Naive thymus-derived CD8-positive, alpha-beta T cell (primary cell): ENCODE results near the gene LASP1. TPM values are rescaled to one million over a fixed set of nuclear protein-coding genes. Genes with fewer than 3 reads are reported as not detected.
"Not testable (repeated sequence)": the region's sequence is repeated elsewhere in the genome, so short reads cannot be mapped to it uniquely, and the experiment has no call there.

Source experiments
- ATAC-seq, 2 donors: fragments of 150-1000 bp; cut with Tn5 transposase in 1 of 2; sonication (Bioruptor Pico), chemical (Tn5 transposase) in 1 of 2; 1 replicate in 1 of 2; 2 replicates in 1 of 2; pipeline ENCODE4 v1.10.0; 2021; ENCODE audit warnings: mild to moderate bottlenecking in 2 of 2, moderate library complexity in 2 of 2
- POLR2A ChIA-PET: fragments of 350-600 bp; sonication (Branson Sonifier 250); formaldehyde crosslinking; loops from one replicate; lab custom pipeline; 2021; ENCODE audit warnings: antibody characterized with exemption; lab: Charles Lee
- DNase-seq, 10 donors: peaks; one replicate each; pipeline versions ENCODE4 v3.0.0 to v3.0.0-alpha.2; 2020 to 2022
- H3K27ac Mint-ChIP-seq, 10 donors: one replicate each; pipeline ENCODE4 v1.8.0; 2020 to 2022; ENCODE audit warnings: mild to moderate bottlenecking in 10 of 10, mixed read lengths in 10 of 10, moderate library complexity in 4 of 10, inconsistent platforms in 1 of 10
- H3K27me3 Mint-ChIP-seq, 5 donors: one replicate each; pipeline ENCODE4 v1.8.0; 2021 to 2022; ENCODE audit warnings: mixed read lengths in 5 of 5
- H3K36me3 Mint-ChIP-seq, 3 donors: one replicate each; pipeline ENCODE4 v1.8.0; 2020 to 2022; ENCODE audit warnings: mixed read lengths in 3 of 3, mild to moderate bottlenecking in 2 of 3, inconsistent platforms in 1 of 3
- H3K4me1 Mint-ChIP-seq, 4 donors: one replicate each; pipeline ENCODE4 v1.8.0; 2021 to 2022; ENCODE audit warnings: mixed read lengths in 4 of 4
- H3K4me3 Mint-ChIP-seq, 10 donors: one replicate each; pipeline ENCODE4 v1.8.0; 2020 to 2022; ENCODE audit warnings: mild to moderate bottlenecking in 10 of 10, mixed read lengths in 10 of 10, moderate library complexity in 6 of 10, inconsistent platforms in 1 of 10
- H3K9me3 Mint-ChIP-seq, 9 donors: one replicate each; pipeline ENCODE4 v1.8.0; 2020 to 2022; ENCODE audit warnings: mixed read lengths in 9 of 9, mild to moderate bottlenecking in 3 of 9, inconsistent platforms in 1 of 9, moderate library complexity in 1 of 9
- polyA plus RNA-seq, 3 donors: library from polyadenylated mRNA; unstranded; fragments of 300-500 nt; fragmentation: Illumina TruSeq; gene quantifications; one replicate each; pipeline ENCODE4 v1.2.3, GENCODE V29; 2021
- total RNA-seq, 8 experiments: library from RNA in 2 of 8; stranded (reverse) in 2 of 8; gene quantifications; one replicate each; pipeline ENCODE4 v1.2.3 and lab custom pipeline; 2021 to 2026

Gene LASP1
- total and polyA plus RNA-seq, 5 experiments from 2014 or later, result 50.1 to 107 (median 53.1) TPM

GRCh38 chr17:38943607-38944006 is 73.7 kb downstream of the LASP1 start:
- Mint-ChIP-seq H3K27ac (no peak overlapping the region), H3K4me3 (no peak overlapping the region), H3K4me1 (no peaks in the 10 kb centered on the region), H3K27me3 (no peaks in the 10 kb centered on the region), H3K36me3 (no peaks in the 10 kb centered on the region), H3K9me3 (no peaks in the 10 kb centered on the region)
- ATAC-seq (no peak), DNase-seq (no peak)
- POLR2A ChIA-PET, result no interaction called here

DNA sequence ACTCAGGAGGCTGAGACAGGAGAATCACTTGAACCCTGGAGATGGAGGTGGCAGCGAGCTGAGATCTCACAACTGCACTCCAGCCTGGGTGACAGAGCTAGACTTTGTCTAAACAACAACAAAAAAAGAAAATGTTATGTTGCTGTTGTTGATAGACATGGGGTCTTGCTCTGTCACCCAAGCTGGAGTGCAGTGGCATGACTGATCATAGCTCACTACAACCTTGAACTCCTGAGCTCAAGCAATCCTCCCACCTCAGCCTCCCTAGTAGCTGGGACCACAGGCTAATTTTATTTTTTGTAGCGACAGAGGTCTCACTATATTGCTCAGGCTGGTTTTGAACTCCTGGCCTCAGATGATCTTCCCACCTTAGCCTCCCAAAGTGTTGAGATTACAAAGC is 77.3 kb downstream of the LASP1 start:
- H3K4me1 Mint-ChIP-seq, result no peaks in the 10 kb centered on the region
- H3K36me3 Mint-ChIP-seq, result no peaks in the 10 kb centered on the region
- DNase-seq (peak in 1 of 10 donors; percentile 12), ATAC-seq (peak in 1 of 2 donors; percentile 30)
- POLR2A ChIA-PET, result interaction anchor here (0.9 kb wide), 1 partner anchor 13 kb away, joined by 4 read pairs; no protein-coding TSS in a partner anchor
- H3K27ac Mint-ChIP-seq, result no peak overlapping the region
- no peaks in the 10 kb centered on the region for H3K27me3 Mint-ChIP-seq
- H3K4me3 Mint-ChIP-seq, result no peak overlapping the region
- no peaks in the 10 kb centered on the region for H3K9me3 Mint-ChIP-seq

- H3K36me3 Mint-ChIP-seq, ATAC-seq, H3K4me3 Mint-ChIP-seq, POLR2A ChIA-PET, H3K27me3 Mint-ChIP-seq, H3K9me3 Mint-ChIP-seq, DNase-seq, H3K27ac Mint-ChIP-seq: not testable (repeated sequence)
- H3K4me1 Mint-ChIP-seq, result peaks cover 0 to 14% (median 6%) of the 10 kb centered on the region in 4 donors
Observed at GRCh38 chr17:38953800-38954199, 83.9 kb downstream of the LASP1 start.

- Mint-ChIP-seq H3K27me3 (no peaks in the 10 kb centered on the region), H3K27ac (peak overlapping the region in 7 of 10 donors; percentile 17 to 76 (median 59)), H3K4me1 (peaks cover 1 to 37% (median 24%) of the 10 kb centered on the region in 4 donors), H3K4me3 (peak overlapping the region in 2 of 10 donors; percentile 12 to 34), H3K9me3 (no peaks in the 10 kb centered on the region), H3K36me3 (no peaks in the 10 kb centered on the region)
- no peak for ATAC-seq
- POLR2A ChIA-PET, result interaction anchor here (1.0 kb wide), 3 partner anchors 32 to 229 kb away, joined by 3 read pairs; no protein-coding TSS in a partner anchor
- DNase-seq, result no peak
Observed at GRCh38 chr17:38958326-38958725, 88.5 kb downstream of the LASP1 start.

DNA sequence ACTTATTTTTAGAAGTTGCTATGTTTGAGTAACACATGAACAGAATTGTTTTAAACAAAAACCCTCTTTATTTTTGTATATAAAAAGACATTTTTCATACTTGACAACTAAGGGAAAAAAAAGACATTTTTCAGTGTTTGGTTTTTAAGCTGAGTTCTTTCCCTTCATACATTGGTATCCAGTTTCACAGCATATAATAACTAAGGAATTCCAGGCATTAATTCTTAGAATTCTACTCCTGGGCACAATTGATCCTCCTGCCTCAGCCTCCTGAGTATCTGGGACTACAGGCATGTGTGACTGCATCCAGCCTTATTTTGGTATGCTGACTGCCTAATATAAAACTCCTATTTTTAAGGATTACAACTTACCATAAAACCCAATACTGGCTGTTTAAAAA is 88.9 kb downstream of the LASP1 start:
- no peak overlapping the region for H3K4me3 Mint-ChIP-seq
- H3K36me3 Mint-ChIP-seq, result no peaks in the 10 kb centered on the region
- ATAC-seq, result no peak
- H3K4me1 Mint-ChIP-seq, result peaks cover 1 to 37% (median 24%) of the 10 kb centered on the region in 4 donors
- H3K9me3 Mint-ChIP-seq, result no peaks in the 10 kb centered on the region
- peak overlapping the region in 7 of 10 donors; percentile 41 to 88 (median 78) for H3K27ac Mint-ChIP-seq
- H3K27me3 Mint-ChIP-seq, result no peaks in the 10 kb centered on the region
- POLR2A ChIA-PET, result interaction anchor here (1.0 kb wide), 3 partner anchors 33 to 230 kb away, joined by 3 read pairs; no protein-coding TSS in a partner anchor
- DNase-seq, result no peak

DNA sequence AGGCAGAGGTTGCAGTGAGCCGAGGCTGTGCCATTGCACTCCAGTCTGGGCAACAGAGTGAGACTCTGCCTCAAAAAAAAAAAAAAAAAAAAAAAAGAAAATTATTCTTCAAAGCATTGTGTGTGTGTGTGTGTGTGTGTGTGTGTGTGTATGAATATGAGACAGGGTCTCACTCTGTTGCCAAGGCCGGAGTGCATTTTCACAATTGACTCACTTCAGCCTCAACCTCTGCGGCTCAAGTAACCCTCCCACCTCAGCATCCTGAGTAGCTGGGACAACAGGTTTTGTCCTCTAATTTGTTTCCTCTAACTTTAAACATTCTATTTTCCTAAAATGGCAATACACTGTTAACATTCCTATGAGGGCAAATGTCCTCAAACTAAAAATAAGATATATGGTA is 89.7 kb downstream of the LASP1 start:
- Mint-ChIP-seq H3K27me3 (no peaks in the 10 kb centered on the region), H3K4me1 (peaks cover 1 to 37% (median 24%) of the 10 kb centered on the region in 4 donors)

DNA sequence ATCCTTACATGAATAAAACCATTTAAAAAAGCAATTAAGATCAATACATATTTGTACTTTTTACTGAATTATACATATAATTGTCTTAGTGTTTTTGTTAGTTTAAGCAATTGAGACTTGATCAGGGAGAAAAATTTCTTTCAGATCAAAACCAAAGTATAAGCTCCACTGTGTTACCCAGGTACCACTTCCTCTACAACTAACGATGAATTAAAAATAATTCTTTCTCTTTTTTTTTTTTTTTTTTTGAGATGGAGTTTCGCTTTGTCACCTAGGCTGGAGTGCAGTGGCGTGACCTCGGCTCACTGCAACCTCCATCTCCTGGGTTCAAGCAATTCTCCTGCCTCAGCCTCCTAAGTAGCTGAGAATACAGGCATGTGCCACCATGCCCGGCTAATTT is 90.5 kb downstream of the LASP1 start:
- Mint-ChIP-seq H3K36me3 (no peaks in the 10 kb centered on the region), H3K4me1 (peaks cover 1 to 37% (median 24%) of the 10 kb centered on the region in 4 donors), H3K27ac (peak overlapping the region in 9 of 10 donors; percentile 28 to 93 (median 82)), H3K27me3 (no peaks in the 10 kb centered on the region), H3K9me3 (no peaks in the 10 kb centered on the region), H3K4me3 (peak overlapping the region in 9 of 10 donors; percentile 6 to 62 (median 49))
- peak; percentile 82 to 86 for ATAC-seq
- POLR2A ChIA-PET, result interaction anchor here (0.6 to 1.2 kb wide), 16 partner anchors 10 to 613 kb away, joined by 3 to 7 read pairs (median 4); partner anchors contain the start of genes LASP1, RPL19 and RPL23
- DNase-seq, result peak in 3 of 10 donors; percentile 33 to 51 (median 39)

More for the DNA sequence above, 89.7 kb downstream of the LASP1 start:
- Mint-ChIP-seq H3K27ac (peak overlapping the region in 7 of 10 donors; percentile 15 to 88 (median 82)), H3K4me3 (no peak overlapping the region), H3K36me3 (no peaks in the 10 kb centered on the region), H3K9me3 (no peaks in the 10 kb centered on the region)
- no peak for DNase-seq
- POLR2A ChIA-PET, result interaction anchor here (0.7 to 1.1 kb wide), 4 partner anchors 37 to 91 kb away, joined by 3 to 5 read pairs (median 4); no protein-coding TSS in a partner anchor
- peak in 1 of 2 donors; percentile 22 for ATAC-seq

- peak overlapping the region in 6 of 10 donors; percentile 4 to 83 (median 64) for H3K27ac Mint-ChIP-seq
- H3K4me1 Mint-ChIP-seq, result peaks cover 1 to 37% (median 24%) of the 10 kb centered on the region in 4 donors
- ATAC-seq (peak in 1 of 2 donors; percentile 21), DNase-seq (no peak)
- no peaks in the 10 kb centered on the region for H3K9me3 Mint-ChIP-seq
- POLR2A ChIA-PET, result interaction anchor here (0.5 kb wide), 1 partner anchor 13 kb away, joined by 4 read pairs; no protein-coding TSS in a partner anchor
- H3K27me3 Mint-ChIP-seq, result no peaks in the 10 kb centered on the region
- no peaks in the 10 kb centered on the region for H3K36me3 Mint-ChIP-seq
- H3K4me3 Mint-ChIP-seq, result peak overlapping the region in 4 of 10 donors; percentile 6 to 49 (median 27)
Observed at GRCh38 chr17:38961413-38961812, 91.6 kb downstream of the LASP1 start.

DNA sequence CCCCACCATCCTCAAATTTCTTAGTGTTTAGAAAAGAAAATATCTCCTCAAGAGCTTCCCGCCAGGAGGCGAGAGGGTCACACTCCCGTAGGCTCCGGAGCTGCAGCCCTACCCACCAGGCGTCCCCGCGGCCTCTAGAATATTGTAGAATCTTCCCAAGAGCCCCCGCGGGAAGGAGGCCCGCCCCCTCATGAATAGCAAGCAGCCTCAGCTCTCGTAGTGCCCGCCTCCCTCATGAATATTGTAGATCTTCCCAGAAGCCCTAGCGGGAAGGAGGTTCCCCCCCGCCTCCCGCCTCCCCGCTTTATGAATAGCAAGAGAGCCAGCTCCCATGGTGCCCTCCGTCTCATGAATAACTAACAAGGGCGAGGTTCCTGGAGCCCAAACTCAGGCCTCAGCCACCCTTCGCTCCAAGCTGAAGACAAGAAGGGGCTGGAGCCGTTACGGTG is 97.5 kb downstream of the LASP1 start, which contains the start of gene FBXO47:
Gene FBXO47, minus strand, starts transcription at position 114 of the 449 bp plus-strand sequence. CDS start 4,378 bp downstream, outside the sequence.
- DNase-seq, result peak; percentile 53 to 94 (median 82)
- H3K27me3 Mint-ChIP-seq, result no peaks in the 10 kb centered on the region
- H3K4me1 Mint-ChIP-seq, result peaks cover 7 to 20% (median 12%) of the 10 kb centered on the region in 4 donors
- peak within 1 kb of the TSS; percentile 72 to 96 (median 90) for H3K27ac Mint-ChIP-seq
- POLR2A ChIA-PET, result interaction anchor here (0.7 to 3.2 kb wide), 8 partner anchors 42 to 277 kb away, joined by 3 to 22 read pairs (median 6); partner anchors contain the start of genes LASP1, LASP1NB, PLXDC1 and RPL19
- peak within 1 kb of the TSS; percentile 73 to 89 (median 84) for H3K4me3 Mint-ChIP-seq
- H3K36me3 Mint-ChIP-seq, result no peaks in the 10 kb centered on the region
- ATAC-seq, result peak; percentile 98 to 99
- H3K9me3 Mint-ChIP-seq, result no peaks in the 10 kb centered on the region

- no peak for DNase-seq
- Mint-ChIP-seq H3K27me3 (no peaks in the 10 kb centered on the region), H3K4me3 (no peak overlapping the region), H3K4me1 (peaks cover 7 to 20% (median 13%) of the 10 kb centered on the region in 4 donors), H3K36me3 (no peaks in the 10 kb centered on the region), H3K27ac (peak overlapping the region in 2 of 10 donors; percentile 3 to 53), H3K9me3 (no peaks in the 10 kb centered on the region)
- ATAC-seq, result no peak
- POLR2A ChIA-PET, result interaction anchor here (0.7 to 2.9 kb wide), 2 partner anchors 100 to 184 kb away, joined by 8 to 22 read pairs; partner anchors contain the start of gene LASP1
Observed at GRCh38 chr17:38969281-38969680, 99.4 kb downstream of the LASP1 start.

DNA sequence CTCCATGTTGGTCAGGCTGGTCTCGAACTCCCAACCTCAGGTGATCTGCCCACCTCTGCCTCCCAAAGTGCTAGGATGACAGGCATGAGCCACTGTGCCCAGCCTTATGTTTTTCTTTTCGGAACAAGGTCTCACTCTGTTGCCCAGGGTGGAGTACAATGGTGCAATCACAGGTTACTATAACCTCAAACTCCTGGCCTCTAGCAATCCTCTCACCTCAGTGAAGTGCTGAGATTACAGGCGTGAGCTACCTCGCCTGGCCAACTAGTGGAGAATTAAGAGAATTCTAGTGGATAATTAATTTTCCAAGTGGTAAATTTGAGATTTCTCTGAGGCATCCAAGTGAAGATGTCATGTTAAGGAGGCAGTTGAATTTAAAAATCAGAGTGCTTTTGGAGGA is 100.3 kb downstream of the LASP1 start:
- Mint-ChIP-seq H3K27me3 (no peaks in the 10 kb centered on the region), H3K36me3 (no peaks in the 10 kb centered on the region), H3K4me1 (peaks cover 7 to 20% (median 13%) of the 10 kb centered on the region in 4 donors), H3K27ac (peak overlapping the region in 1 of 10 donors; percentile 18), H3K9me3 (no peaks in the 10 kb centered on the region), H3K4me3 (no peak overlapping the region)
- DNase-seq, result no peak
- no peak for ATAC-seq
- POLR2A ChIA-PET, result interaction anchor here (0.6 kb wide), 1 partner anchor 200 kb away, joined by 5 read pairs; no protein-coding TSS in a partner anchor

GRCh38 chr17:38970804-38971203 is 100.9 kb downstream of the LASP1 start:
- Mint-ChIP-seq H3K9me3 (no peaks in the 10 kb centered on the region), H3K27ac (no peak overlapping the region), H3K27me3 (no peaks in the 10 kb centered on the region), H3K36me3 (no peaks in the 10 kb centered on the region), H3K4me3 (no peak overlapping the region), H3K4me1 (peaks cover 7 to 22% (median 16%) of the 10 kb centered on the region in 4 donors)
- ATAC-seq, result no peak
- POLR2A ChIA-PET, result interaction anchor here (0.6 kb wide), 1 partner anchor 200 kb away, joined by 5 read pairs; no protein-coding TSS in a partner anchor
- no peak for DNase-seq
